K562 (cell line): ENCODE measurements around the gene CYB5D1. TPM values are rescaled to one million over a fixed set of nuclear protein-coding genes. Genes with fewer than 3 reads are reported as not detected.

Experiments used
- BCOR ChIP-seq: fragments of 450-650 bp; IDR thresholded peaks from 2 replicates; pipeline ENCODE4 v1.6.1; 2016
- BMI1 ChIP-seq: fragments of 150-350 bp; IDR thresholded peaks from 2 replicates; pipeline ENCODE4 v1.6.1; 2014; ENCODE audit warnings: low read length
- BRF2 ChIP-seq: IDR thresholded peaks from 3 replicates; pipeline ENCODE4 v1.6.1; 2011; ENCODE audit warnings: borderline replicate concordance, mild to moderate bottlenecking; ENCODE audit not compliant: insufficient read length, insufficient read depth
- CSDE1 ChIP-seq, 2 experiments: fragments of 450-650 bp; IDR thresholded peaks; 2 replicates each; pipeline ENCODE4 v1.6.1; 2016; ENCODE audit warnings: mild to moderate bottlenecking in 1 of 2
- DPF2 ChIP-seq: fragments of 450-650 bp; IDR thresholded peaks from 2 replicates; pipeline ENCODE4 v1.6.1; 2016
- E2F3 ChIP-seq: fragments of 250-450 bp; sonication (Bioruptor Pico); IDR thresholded peaks from 2 replicates; pipeline ENCODE4 v1.4.0; 2020; ENCODE audit warnings: mild to moderate bottlenecking
- E2F5 ChIP-seq: sonication (generic); formaldehyde crosslinking; IDR thresholded peaks from 2 replicates; pipeline ENCODE4 v1.8.0; 2022; ENCODE audit warnings: mild to moderate bottlenecking, missing genetic modification reagents
- FUS ChIP-seq: fragments of 200-400 bp; formaldehyde crosslinking; optimal IDR thresholded peaks from 2 replicates; pipeline ENCODE3; 2017; ENCODE audit warnings: low read depth, low read length
- GABPB2 ChIP-seq: fragments of 250-450 bp; sonication (Bioruptor Pico); conservative IDR thresholded peaks from 2 replicates; pipeline ENCODE4 v1.5.1; 2021; ENCODE audit warnings: mild to moderate bottlenecking
- GATAD2A ChIP-seq: fragments of 450-650 bp; IDR thresholded peaks from 2 replicates; pipeline ENCODE4 v1.6.1; 2017
- GMEB1 ChIP-seq: fragments of 250-450 bp; sonication (Bioruptor Pico); IDR thresholded peaks from 2 replicates; pipeline ENCODE4 v1.4.0; 2020; ENCODE audit warnings: mild to moderate bottlenecking
- GTF2A2 ChIP-seq: IDR thresholded peaks from 2 replicates; pipeline ENCODE4 v1.6.1; 2016; ENCODE audit warnings: mild to moderate bottlenecking, missing genetic modification characterization, missing compliant biosample characterization
- HLTF ChIP-seq: fragments of 450-650 bp; IDR thresholded peaks from 2 replicates; pipeline ENCODE4 v1.6.1; 2016
- HMG20A ChIP-seq: fragments of 450-650 bp; formaldehyde crosslinking; conservative IDR thresholded peaks from 2 replicates; pipeline ENCODE4 v1.4.0; 2020; ENCODE audit warnings: mild to moderate bottlenecking, mixed read lengths
- HSF4 ChIP-seq: fragments of 250-450 bp; sonication (Bioruptor Pico); IDR thresholded peaks from 2 replicates; pipeline ENCODE4 v2.1.2; 2022; ENCODE audit warnings: mild to moderate bottlenecking, moderate library complexity, borderline replicate concordance
- MEIS2 ChIP-seq: fragments of 450-650 bp; IDR thresholded peaks from 2 replicates; pipeline ENCODE4 v1.6.1; 2014; ENCODE audit warnings: mild to moderate bottlenecking; ENCODE audit not compliant: partially characterized antibody
- NCOA6 ChIP-seq: fragments of 450-650 bp; IDR thresholded peaks from 2 replicates; pipeline ENCODE4 v1.6.1; 2017; ENCODE audit warnings: mild to moderate bottlenecking
- NFIX ChIP-seq: fragments of 250-450 bp; sonication (Bioruptor Pico); IDR thresholded peaks from 2 replicates; pipeline ENCODE4 v1.4.0; 2020; ENCODE audit warnings: low read depth, mild to moderate bottlenecking, moderate library complexity
- PRMT5 ChIP-seq: sonication (generic); formaldehyde crosslinking; IDR thresholded peaks from 2 replicates; pipeline ENCODE4 v1.5.0; 2020; ENCODE audit warnings: missing genetic modification reagents
- RB1 ChIP-seq: fragments of 450-650 bp; IDR thresholded peaks from 2 replicates; pipeline ENCODE4 v1.6.1; 2017; ENCODE audit warnings: low read depth, mild to moderate bottlenecking
- RBM15 ChIP-seq: fragments of 200-400 bp; formaldehyde crosslinking; IDR thresholded peaks from 2 replicates; pipeline ENCODE4 v1.6.1; 2018; ENCODE audit warnings: mild to moderate bottlenecking, low read length, moderate library complexity; ENCODE audit not compliant: insufficient read depth
- RBM39 ChIP-seq: fragments of 200-400 bp; formaldehyde crosslinking; optimal IDR thresholded peaks from 2 replicates; pipeline ENCODE3; 2018; ENCODE audit warnings: low read depth, low read length
- RFX1 ChIP-seq: fragments of 450-650 bp; IDR thresholded peaks from 2 replicates; pipeline ENCODE4 v1.6.1; 2016; ENCODE audit warnings: mild to moderate bottlenecking, moderate library complexity
- SLC30A9 ChIP-seq: fragments of 250-450 bp; sonication (Bioruptor Pico); IDR thresholded peaks from 2 replicates; pipeline ENCODE4 v1.8.0; 2022; ENCODE audit warnings: mild to moderate bottlenecking, moderate library complexity
- SMARCE1 ChIP-seq: fragments of 450-650 bp; IDR thresholded peaks from 2 replicates; pipeline ENCODE4 v1.7.1; 2016; ENCODE audit warnings: mild to moderate bottlenecking
- TBL1XR1 ChIP-seq, 2 experiments: IDR thresholded peaks; 2 replicates each; pipeline ENCODE4 v1.6.1; 2012; ENCODE audit warnings: improper control_type of control experiment in 2 of 2, low read length in 2 of 2, mild to moderate bottlenecking in 1 of 2
- TRIM24 ChIP-seq, 2 experiments: fragments of 450-650 bp; IDR thresholded peaks; 2 replicates each; pipeline ENCODE4 v1.6.1; 2016
- ZNF146 ChIP-seq: IDR thresholded peaks from one replicate; pipeline ENCODE4 v1.6.1; 2018; ENCODE audit warnings: missing compliant biosample characterization; ENCODE audit not compliant: unreplicated experiment
- ZNF165 ChIP-seq: fragments of 250-450 bp; sonication (Bioruptor Pico); IDR thresholded peaks from 2 replicates; pipeline ENCODE4 v1.4.0; 2020; ENCODE audit warnings: borderline replicate concordance
- ZNF436 ChIP-seq: fragments of 250-450, 450-650 bp; sonication (Bioruptor Pico); formaldehyde crosslinking; IDR thresholded peaks from 2 replicates; pipeline ENCODE4 v1.7.0; 2020; ENCODE audit warnings: mild to moderate bottlenecking
- polyA plus RNA-seq, 8 experiments: library from polyadenylated mRNA; depleted of rRNA in 4 of 8; stranded (reverse) in 5 of 8; unstranded in 3 of 8; fragments of >200 nt; fragmentation: Nextera tagmentation in 2 of 8; fragmentation: Illumina TruSeq in 1 of 8; extraction: Ambion mirVana in 2 of 8; extraction: Trizol in 1 of 8; gene quantifications; 2 replicates each; pipeline versions ENCODE4 v1.2.1 to v1.2.3, GENCODE V29; 2011 to 2014; ENCODE audit warnings: inconsistent platforms in 1 of 8, missing spikeins in 1 of 8
- total RNA-seq, 7 experiments: library from RNA; depleted of rRNA in 6 of 7; stranded (reverse); fragments of >200 nt in 6 of 7; fragmentation: Illumina TruSeq in 2 of 7; extraction: Trizol in 2 of 7; gene quantifications; 2 replicates each; pipeline versions ENCODE4 v1.2.1 to v1.2.3, GENCODE V29; 2011 to 2021; ENCODE audit warnings: low replicate concordance in 1 of 7

Gene CYB5D1
- total and polyA plus RNA-seq, 9 of the 15 experiments (the other 6 are each of a cell fraction or from before 2014, with no cell fraction given), result 2.4 to 7.9 (median 5.7) TPM

DNA sequence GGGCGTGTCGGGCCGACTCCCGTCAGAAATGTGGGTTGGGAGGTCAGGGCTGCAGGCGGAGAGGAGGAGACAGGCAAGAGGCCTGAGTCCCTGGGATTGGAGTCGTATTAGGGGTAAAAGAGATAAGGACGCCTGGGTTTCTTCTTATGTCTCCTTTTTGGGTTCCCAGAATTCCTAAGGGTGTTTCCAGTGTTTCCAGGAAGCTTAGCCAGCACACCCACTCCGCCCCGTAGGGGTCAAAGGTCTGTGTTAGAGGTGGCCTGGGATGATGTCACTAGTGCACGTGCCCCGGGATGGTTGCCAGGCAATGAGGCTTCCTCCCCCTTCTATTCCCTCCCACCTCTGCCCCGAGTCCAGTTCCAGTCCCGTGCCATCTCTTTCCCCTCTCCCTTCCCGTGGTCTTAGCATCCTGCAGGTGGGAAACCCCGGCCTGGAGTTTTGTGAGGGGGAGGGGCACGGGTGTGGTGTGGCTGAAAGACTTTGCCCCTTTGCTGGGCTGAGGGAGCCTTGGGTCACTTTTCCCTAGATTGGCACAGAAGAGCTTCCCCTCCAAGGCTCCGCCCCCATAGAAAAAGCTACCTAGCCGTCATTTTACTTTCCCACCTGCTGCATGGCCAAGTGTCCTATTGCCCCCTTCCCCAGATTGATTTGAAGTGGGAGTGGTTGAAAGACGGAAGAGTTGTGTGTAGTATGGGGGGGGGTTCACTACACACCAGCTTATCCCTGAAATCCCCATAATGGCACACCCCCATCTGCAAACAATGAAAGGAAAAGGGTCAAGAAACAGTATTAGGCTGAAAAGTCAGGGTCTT, 21.0 kb upstream of the CYB5D1 start (continued):
- TF ChIP-seq SLC30A9 (no peak), ZNF146 (no peak), SMARCE1 (no peak), GTF2A2 (tag) (no peak), RBM15 (no peak), BRF2 (no peak), GATAD2A (no peak; the same call in 1 of the 2 replicates), ZNF165 (CRISPR knock-in tag) (no peak), HLTF (no peak), E2F3 (CRISPR knock-in tag) (no peak), HSF4 (no peak), RFX1 (peak; percentile 89), RB1 (peak; percentile 53; the same call in 1 of the 2 replicates), BMI1 (no peak), PRMT5 (no peak), GABPB2 (CRISPR knock-in tag) (no peak), MEIS2 (no peak), TRIM24 (IDR thresholded peaks at IDR 0.05) (0 out of 4 replicates have a peak, but pooled peaks of 1 of the 2 experiments have one; percentile 47), BCOR (peak; percentile 51; the same call in 1 of the 2 replicates), E2F5 (CRISPR knock-in tag) (no peak), FUS (no peak), ZNF436 (no peak), DPF2 (peak; percentile 44; the same call in 1 of the 2 replicates), HMG20A (CRISPR knock-in tag) (no peak), RBM39 (peak; percentile 51), CSDE1 (IDR thresholded peaks at IDR 0.05) (peak in 1 of 2 experiments; percentile 67; a peak in 2 of 4 replicates), NCOA6 (no peak), TBL1XR1 (IDR thresholded peaks at IDR 0.05; ENCODE audit: low read length in 2 of 2) (peak in 1 of 2 experiments; percentile 79; a peak in 2 of 4 replicates), GMEB1 (CRISPR knock-in tag) (no peak), NFIX (CRISPR knock-in tag) (no peak)
